Hypothalamus (tissue), 51 donors: ENCODE data around the gene CPPED1.
"Not testable (repeated sequence)": the region's sequence is repeated elsewhere in the genome, so short reads cannot be mapped to it uniquely, and the experiment has no call there.

Experiments
- DNase-seq, 51 donors: peaks; one replicate each; lab custom pipeline; 2025; lab: John Stamatoyannopoulos, UW

CPPED1 gene, protein sequence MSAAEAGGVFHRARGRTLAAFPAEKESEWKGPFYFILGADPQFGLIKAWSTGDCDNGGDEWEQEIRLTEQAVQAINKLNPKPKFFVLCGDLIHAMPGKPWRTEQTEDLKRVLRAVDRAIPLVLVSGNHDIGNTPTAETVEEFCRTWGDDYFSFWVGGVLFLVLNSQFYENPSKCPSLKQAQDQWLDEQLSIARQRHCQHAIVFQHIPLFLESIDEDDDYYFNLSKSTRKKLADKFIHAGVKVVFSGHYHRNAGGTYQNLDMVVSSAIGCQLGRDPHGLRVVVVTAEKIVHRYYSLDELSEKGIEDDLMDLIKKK

GRCh38 chr16:12803203-12804093 lies at the start of gene CPPED1:
Gene CPPED1 (minus strand): TSS chr16:12803887. CDS start chr16:12803776, 111 bp downstream.
- peak; percentile 48 to 96 (median 88) for DNase-seq

DNA sequence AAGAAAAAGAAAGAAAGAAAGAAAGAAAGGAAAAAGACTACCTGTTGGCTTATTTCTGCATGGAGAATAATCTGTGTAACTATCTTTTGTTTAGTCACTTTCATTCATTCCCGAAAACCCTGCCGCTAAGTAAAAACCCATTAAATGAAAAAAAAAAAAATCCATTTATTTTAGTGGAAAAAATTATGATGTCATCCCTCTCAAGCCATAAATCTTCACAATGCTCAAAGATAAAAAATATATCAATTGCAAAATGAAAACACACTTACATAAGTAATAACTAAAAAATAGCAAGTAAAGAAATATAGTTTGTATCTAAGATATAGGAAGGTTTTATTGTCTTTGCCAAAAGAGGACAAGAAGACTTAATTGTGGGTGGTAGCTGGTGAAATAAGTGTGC lies 46.5 kb upstream of the CPPED1 start:
- no peak for DNase-seq

GRCh38 chr16:12846592-12846991 lies 42.9 kb upstream of the CPPED1 start:
- no peak for DNase-seq

DNA sequence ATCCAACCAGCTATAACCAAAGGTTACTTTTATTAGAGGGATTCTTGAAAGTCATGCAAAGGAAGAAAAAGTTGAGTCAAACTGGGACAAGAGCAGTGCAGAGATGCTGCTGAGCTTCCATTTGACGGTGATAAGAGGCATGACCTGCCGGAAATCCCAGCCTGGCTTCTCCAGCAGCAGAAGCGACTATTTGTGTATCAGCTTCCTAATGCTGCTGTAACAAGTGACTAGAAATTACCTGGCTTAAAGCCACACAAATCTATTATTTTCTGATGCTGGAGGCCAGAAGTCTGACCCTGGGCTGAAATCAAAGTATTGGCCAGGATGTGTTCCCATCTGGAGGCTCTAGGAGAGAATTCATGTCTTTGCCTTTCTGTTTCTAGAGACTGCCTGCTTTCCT lies 41.6 kb upstream of the CPPED1 start:
- DNase-seq: no peak

DNA sequence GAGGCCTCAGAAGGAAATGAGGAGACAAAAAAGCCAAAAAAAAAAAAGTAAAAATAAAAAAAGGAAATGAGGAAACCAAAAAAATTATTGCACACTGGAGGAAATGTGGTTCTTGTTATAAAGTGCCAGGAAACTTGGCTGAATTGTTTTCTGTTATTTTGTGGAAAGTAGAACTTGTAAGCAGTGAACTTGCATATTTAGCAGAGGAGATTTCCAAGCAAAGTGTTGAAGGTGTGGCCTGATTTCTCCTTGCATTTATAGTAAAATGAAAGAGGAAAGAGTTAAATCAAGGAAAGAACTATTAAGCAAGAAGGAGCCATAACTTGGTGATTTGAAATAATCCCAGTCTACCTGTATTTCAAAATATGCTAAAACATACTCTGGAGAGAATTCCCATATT lies 34.1 kb upstream of the CPPED1 start:
- no peak for DNase-seq

DNA sequence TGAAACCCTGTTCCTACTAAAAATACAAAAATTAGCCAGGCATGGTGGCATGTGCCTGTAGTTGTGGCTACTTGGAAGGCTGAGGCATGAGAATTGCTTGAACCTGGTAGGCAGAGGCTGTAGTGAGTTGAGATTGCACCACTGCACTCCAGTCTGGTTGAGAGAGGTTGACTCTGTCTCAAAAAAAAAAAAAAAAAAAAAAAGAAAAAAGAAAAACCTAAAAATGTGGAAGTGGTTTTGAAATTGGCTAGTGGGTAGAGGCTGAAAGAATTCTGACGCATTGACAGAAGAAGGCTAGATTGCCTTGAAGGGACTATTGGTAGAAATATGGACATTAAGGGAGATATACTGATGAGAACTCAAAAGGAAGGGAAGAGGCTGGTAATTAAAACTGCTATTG lies 33.6 kb upstream of the CPPED1 start:
- no peak for DNase-seq

GRCh38 chr16:12833926-12834325 lies 30.2 kb upstream of the CPPED1 start:
- DNase-seq: peak in 14 of 51 donors; percentile 1 to 52 (median 12)

DNA sequence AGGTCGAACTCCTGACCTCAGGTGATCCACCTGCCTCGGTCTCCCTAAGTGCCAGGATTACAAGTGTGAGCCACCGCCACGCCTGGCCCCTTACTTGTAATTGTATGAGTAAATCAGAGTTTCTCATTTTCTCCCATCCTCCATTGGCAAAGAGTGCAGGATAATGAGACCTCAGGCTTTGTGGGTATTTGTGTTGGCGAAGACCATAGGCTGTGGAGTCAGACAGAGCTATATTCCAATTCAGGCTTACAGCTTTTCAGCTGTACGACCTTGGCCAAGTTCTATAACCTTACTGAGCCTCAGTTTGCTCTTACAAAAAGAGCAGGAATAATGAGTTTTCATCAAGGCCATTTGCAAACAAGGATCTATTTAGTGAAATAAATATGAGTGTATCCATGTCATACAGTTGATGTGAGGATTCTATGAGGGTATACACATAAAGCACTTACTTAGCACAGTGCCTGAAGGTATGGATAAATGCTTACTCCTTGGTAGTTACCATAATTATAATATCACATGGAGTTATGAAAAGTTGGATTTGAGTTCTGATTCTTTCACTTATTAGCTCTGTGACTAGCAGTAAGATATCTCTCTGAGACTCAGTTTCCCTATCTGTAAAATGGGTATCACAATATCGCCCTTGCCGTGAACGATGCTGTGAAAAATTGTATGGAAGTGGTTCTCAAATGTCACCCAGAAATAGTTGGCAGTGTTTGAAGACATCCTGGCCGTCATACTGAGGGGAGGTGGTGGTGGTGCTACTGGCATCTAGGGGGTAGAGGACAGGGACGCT lies 25.6 kb upstream of the CPPED1 start:
- no peak for DNase-seq

GRCh38 chr16:12828206-12828605 lies 24.5 kb upstream of the CPPED1 start:
- no peak for DNase-seq

DNA sequence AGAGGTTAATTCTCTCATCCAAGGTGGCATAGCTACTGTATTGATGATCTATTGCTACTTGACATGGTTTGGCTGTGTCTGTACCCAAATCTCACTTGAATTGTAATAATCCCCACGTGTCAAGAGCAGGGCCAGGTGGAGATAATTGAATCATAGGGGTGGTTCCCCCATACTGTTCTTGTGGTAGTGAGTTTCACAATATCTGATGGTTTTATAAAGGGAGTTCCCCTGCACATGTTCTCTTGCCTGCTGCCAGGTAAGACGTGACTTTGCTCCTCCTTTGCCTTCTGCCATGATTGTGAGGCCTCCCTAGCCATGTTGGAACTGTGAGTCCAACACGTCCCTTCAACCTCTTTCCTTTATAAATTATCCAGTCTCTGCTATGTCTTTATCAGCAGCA lies 22.9 kb upstream of the CPPED1 start:
- DNase-seq: no peak

- DNase-seq: peak in 31 of 51 donors; percentile 1 to 70 (median 22)
Measured at GRCh38 chr16:12819126-12820117, 15.7 kb upstream of the CPPED1 start.

GRCh38 chr16:12818326-12818725 lies 14.6 kb upstream of the CPPED1 start:
- no peak for DNase-seq

- not testable (repeated sequence) for DNase-seq
Measured at GRCh38 chr16:12816791-12817214, 13.1 kb upstream of the CPPED1 start.

GRCh38 chr16:12815361-12815760 lies 11.7 kb upstream of the CPPED1 start:
- DNase-seq: peak in 4 of 51 donors; percentile 6 to 23 (median 18)

- not testable (repeated sequence) for DNase-seq
Measured at GRCh38 chr16:12813734-12814133, 10.0 kb upstream of the CPPED1 start.

- not testable (repeated sequence) for DNase-seq
Measured at GRCh38 chr16:12813321-12813720, 9.6 kb upstream of the CPPED1 start.

GRCh38 chr16:12811441-12812383 lies 8.0 kb upstream of the CPPED1 start:
- peak in 4 of 51 donors; percentile 1 to 24 (median 12) for DNase-seq

GRCh38 chr16:12805066-12805465 lies 1.4 kb upstream of the CPPED1 start:
- no peak for DNase-seq
